Measurements from ENCODE around the gene GPR179. TPM values are rescaled to one million over a fixed set of nuclear protein-coding genes. Genes with fewer than 3 reads are reported as not detected.

The GPR179 gene
- total RNA-seq, 1 experiment from 2014 or later, result 0.17 TPM

GRCh38 chr17:38322156-38322779, 21.5 kb downstream of the GPR179 start:
- no peak overlapping the region for H2AFZ ChIP-seq (ENCODE audit: low read depth, low read length, poor library complexity, severe bottlenecking)
- no peaks in the 10 kb centered on the region for H3K9me3 ChIP-seq (ENCODE audit: control insufficient read depth in 1 of 2, insufficient read depth in 1 of 2, low read depth in 1 of 2, low read length in 2 of 2)
- H3K27ac ChIP-seq (ENCODE audit: low read depth, low read length), result no peak overlapping the region
- ChIA-PET POLR2A (no interaction called here), RAD21 (ENCODE audit: low non-redundant PET in 1 of 2, low total read pairs in 2 of 2, uncharacterized antibody in 2 of 2, unreplicated experiment in 2 of 2) (interaction anchor here in 1 of 2 experiments (1.1 kb wide), 1 partner anchor 11 kb away, joined by 3 read pairs; no protein-coding TSS in a partner anchor), CTCF (interaction anchor here (0.6 to 1.6 kb wide), 12 partner anchors 9 to 232 kb away, joined by 3 to 8 read pairs (median 4); partner anchors contain the start of genes MRPL45 and SOCS7)
- no peak overlapping the region for H3K4me2 ChIP-seq (ENCODE audit: low read length)
- BruUV-seq (replicated peaks), result no TSS peak
- no peaks in the 10 kb centered on the region for H3K27me3 ChIP-seq (ENCODE audit: insufficient read depth, low read length)
- H3K36me3 ChIP-seq (ENCODE audit: control insufficient read depth in 1 of 2, insufficient read depth in 2 of 2, low read length in 2 of 2), result peaks cover 10 to 11% of the 10 kb centered on the region in 2 experiments
- 0 out of 4 replicates have a peak, but pooled peaks cover 0 to 2% of the 10 kb centered on the region in 2 experiments for H3K4me1 ChIP-seq (ENCODE audit: control insufficient read depth in 1 of 2, insufficient read depth in 2 of 2, low read length in 2 of 2)
- no peak for TF ChIP-seq ZFX (IDR thresholded peaks at IDR 0.05)
- TF ChIP-seq RAD21 (IDR thresholded peaks at IDR 0.05; ENCODE audit: low read depth), result peak; percentile 23; the same call in 1 of the 2 replicates
- peak in 2 of 3 experiments; percentile 47 to 77; a peak in 4 of 6 replicates for TF ChIP-seq CTCF (IDR thresholded peaks at IDR 0.05 in 2 of 3, conservative IDR thresholded peaks at IDR 0.05 in 1 of 3; ENCODE audit: borderline replicate concordance in 1 of 3, insufficient read depth in 1 of 3, low read depth in 2 of 3, low read length in 2 of 3)
- intact Hi-C loops (cut with micrococcal nuclease), result no loop called here
- no peaks in the 10 kb centered on the region for H3K9me2 ChIP-seq (ENCODE audit: insufficient read depth)
- peak; percentile 28 for DNase-seq (ENCODE audit: low read depth, low spot score)
- no peaks in the 10 kb centered on the region for H4K20me1 ChIP-seq (ENCODE audit: insufficient read depth)
- no peak overlapping the region for H3K9ac ChIP-seq (ENCODE audit: low read length)
- H3K4me3 ChIP-seq (replicated peaks in 1 of 2; ENCODE audit: low read depth in 1 of 2, low read length in 2 of 2), result no peak overlapping the region
- peak; percentile 91 for ATAC-seq
- H3K79me2 ChIP-seq (ENCODE audit: insufficient read depth, low read length), result no peaks in the 10 kb centered on the region

- no peaks in the 10 kb centered on the region for H3K9me3 ChIP-seq (ENCODE audit: control insufficient read depth in 1 of 2, insufficient read depth in 1 of 2, low read depth in 1 of 2, low read length in 2 of 2)
- no peak overlapping the region for H2AFZ ChIP-seq (ENCODE audit: low read depth, low read length, poor library complexity, severe bottlenecking)
- no peak overlapping the region for H3K4me2 ChIP-seq (ENCODE audit: low read length)
- H3K4me3 ChIP-seq (replicated peaks in 1 of 2; ENCODE audit: low read depth in 1 of 2, low read length in 2 of 2), result no peak overlapping the region
- BruUV-seq (replicated peaks), result no TSS peak
- peaks cover 14 to 18% of the 10 kb centered on the region in 2 experiments for H3K36me3 ChIP-seq (ENCODE audit: control insufficient read depth in 1 of 2, insufficient read depth in 2 of 2, low read length in 2 of 2)
- no peak for DNase-seq (ENCODE audit: low read depth, low spot score)
- intact Hi-C loops (cut with micrococcal nuclease), result no loop called here
- H4K20me1 ChIP-seq (ENCODE audit: insufficient read depth), result no peaks in the 10 kb centered on the region
- CTCF ChIA-PET, result interaction anchor here (0.8 to 0.9 kb wide), 2 partner anchors 10 to 28 kb away, joined by 3 to 4 read pairs; no protein-coding TSS in a partner anchor
- no peak overlapping the region for H3K9ac ChIP-seq (ENCODE audit: low read length)
- H3K4me1 ChIP-seq (ENCODE audit: control insufficient read depth in 1 of 2, insufficient read depth in 2 of 2, low read length in 2 of 2), result 0 out of 4 replicates have a peak, but pooled peaks cover 0 to 2% of the 10 kb centered on the region in 2 experiments
- POLR2A ChIA-PET, result no interaction called here
- no peak overlapping the region for H3K27ac ChIP-seq (ENCODE audit: low read depth, low read length)
- ATAC-seq, result no peak
- no peaks in the 10 kb centered on the region for H3K79me2 ChIP-seq (ENCODE audit: insufficient read depth, low read length)
- RAD21 ChIA-PET (ENCODE audit: low non-redundant PET in 1 of 2, low total read pairs in 2 of 2, uncharacterized antibody in 2 of 2, unreplicated experiment in 2 of 2), result no interaction called here
- H3K9me2 ChIP-seq (ENCODE audit: insufficient read depth), result no peaks in the 10 kb centered on the region
- H3K27me3 ChIP-seq (ENCODE audit: insufficient read depth, low read length), result no peaks in the 10 kb centered on the region
- TF ChIP-seq CTCF (IDR thresholded peaks at IDR 0.05 in 2 of 3, conservative IDR thresholded peaks at IDR 0.05 in 1 of 3; ENCODE audit: borderline replicate concordance in 1 of 3, insufficient read depth in 1 of 3, low read depth in 2 of 3, low read length in 2 of 3), result no peak
- no peak for TF ChIP-seq CBX3 (IDR thresholded peaks at IDR 0.05; ENCODE audit: low read depth)
- no peak for TF ChIP-seq SRF (IDR thresholded peaks at IDR 0.05; ENCODE audit: low read depth)
- TF ChIP-seq REST (IDR thresholded peaks at IDR 0.05; ENCODE audit: low read depth), result no peak
- TF ChIP-seq EZH2 (IDR thresholded peaks at IDR 0.05), result no peak
- TF ChIP-seq EZH2phosphoT487 (IDR thresholded peaks at IDR 0.05; ENCODE audit: borderline replicate concordance), result no peak
- no peak for TF ChIP-seq ATF3 (IDR thresholded peaks at IDR 0.05)
Measured at GRCh38 chr17:38320482-38320881, 23.3 kb downstream of the GPR179 start.

All from HCT116 (cell line).